ENCODE measurements around the gene UNC45A. TPM values are rescaled to one million over a fixed set of nuclear protein-coding genes. Genes with fewer than 3 reads are reported as not detected.

Gene UNC45A
- total and polyA plus RNA-seq, 2 of the 8 experiments (the other 6 are each of a cell fraction or from before 2014, with no cell fraction given), result 74.1 to 84.2 TPM

DNA sequence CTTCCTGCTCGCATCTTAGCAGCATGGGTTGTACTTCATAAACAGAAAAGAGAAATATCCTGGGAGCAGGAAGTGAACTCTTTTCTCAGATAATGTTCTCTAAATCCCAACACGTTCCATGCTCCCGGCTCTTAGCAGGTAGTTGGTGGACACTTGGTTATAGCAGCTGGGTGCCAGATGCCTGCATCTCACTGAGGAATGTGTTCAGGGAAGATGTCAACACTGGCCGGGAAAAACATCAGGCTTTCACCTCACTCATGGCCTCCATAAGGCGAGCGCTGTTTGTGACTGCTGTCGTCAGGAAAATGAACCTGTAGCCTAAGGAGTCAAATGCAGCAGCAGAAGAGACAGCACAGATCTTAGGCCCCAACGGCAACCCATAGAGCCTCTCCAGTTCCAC lies 63.7 kb downstream of the UNC45A start:
- POLR2A ChIA-PET (ENCODE audit: partially characterized antibody), result no interaction called here
- no peak overlapping the region for H2BK5ac ChIP-seq (ENCODE audit: low read depth, low read length)
- DNase-seq (ENCODE audit: low read depth in 1 of 2, low spot score in 2 of 2), result no peak
- no peak overlapping the region for H3K4me2 ChIP-seq (ENCODE audit: insufficient read depth in 1 of 2, low read depth in 2 of 2, low read length in 2 of 2)
- H3K79me2 ChIP-seq (ENCODE audit: control insufficient read depth in 1 of 2, insufficient read depth in 2 of 2, low read length in 2 of 2), result peaks cover 0 to 15% of the 10 kb centered on the region in 2 experiments; a peak in 2 of 4 replicates
- H2BK120ac ChIP-seq (replicated peaks; ENCODE audit: low read depth, low read length), result no peak overlapping the region
- peaks cover 0 to 4% of the 10 kb centered on the region in 2 experiments for H4K20me1 ChIP-seq (replicated peaks in 1 of 2; ENCODE audit: control insufficient read depth in 1 of 2, insufficient read depth in 2 of 2, low read length in 2 of 2)
- H3K36me3 ChIP-seq (ENCODE audit: control insufficient read depth in 2 of 4, insufficient read depth in 4 of 4, low read length in 3 of 4), result peaks cover 7 to 45% (median 32%) of the 10 kb centered on the region in 4 experiments
- no peaks in the 10 kb centered on the region for H3K27me3 ChIP-seq (replicated peaks in 1 of 4; ENCODE audit: control insufficient read depth in 3 of 4, extremely low read depth in 1 of 4, insufficient read depth in 3 of 4, low read length in 3 of 4)
- no peak overlapping the region for H3K4me3 ChIP-seq (ENCODE audit: extremely low read depth in 1 of 4, insufficient read depth in 2 of 4, low read depth in 3 of 4, low read length in 4 of 4)
- no peaks in the 10 kb centered on the region for H3K9me3 ChIP-seq (ENCODE audit: insufficient read depth in 2 of 2, low read depth in 1 of 2, low read length in 1 of 2)
- peaks cover 7% of the 10 kb centered on the region; the same call in 1 of the 2 replicates for H3K23me2 ChIP-seq (ENCODE audit: low read depth, low read length)
- no peak overlapping the region for H2AFZ ChIP-seq (ENCODE audit: low read length)
- CTCF ChIA-PET (ENCODE audit: partially characterized antibody), result no interaction called here
- H3K14ac ChIP-seq (ENCODE audit: insufficient read length), result no peak overlapping the region
- no peak overlapping the region for H4K8ac ChIP-seq (ENCODE audit: extremely low read depth, insufficient read depth, low read length)
- peaks cover 0 to 2% (median 0%) of the 10 kb centered on the region in 4 experiments; a peak in 1 of 7 replicates for H3K4me1 ChIP-seq (replicated peaks in 1 of 4; ENCODE audit: control insufficient read depth in 3 of 4, insufficient read depth in 4 of 4, low read length in 3 of 4)
- H3K27ac ChIP-seq (ENCODE audit: low read depth, low read length), result no peak overlapping the region
- H2BK12ac ChIP-seq (ENCODE audit: low read depth, low read length), result no peak overlapping the region
- H2AK5ac ChIP-seq (ENCODE audit: low read depth, low read length), result no peak overlapping the region
- H4K5ac ChIP-seq (ENCODE audit: insufficient read length, low read depth, low read length), result no peak overlapping the region
- H3K4ac ChIP-seq (replicated peaks; ENCODE audit: insufficient read length, low read depth, low read length), result no peak overlapping the region
- no peak overlapping the region for H3K56ac ChIP-seq (replicated peaks; ENCODE audit: insufficient read length, low read depth, low read length)
- 92% methylated on average over 8 of the region's 8 CpGs; no CpG with 5 or more reads in 1 of the 2 experiments for WGBS, 2 experiments (ENCODE audit: extremely low coverage in 1 of 2, insufficient coverage in 1 of 2, insufficient read length in 1 of 2, insufficient replicate concordance in 2 of 2, low coverage in 1 of 2, low lambda C conversion rate in 2 of 2, missing lambda C conversion rate in 1 of 2)
- no peak for FAIRE-seq
- no peak overlapping the region for H3K9ac ChIP-seq (replicated peaks in 1 of 4; ENCODE audit: extremely low read depth in 1 of 4, low read depth in 3 of 4, low read length in 3 of 4)
- H2BK15ac ChIP-seq (ENCODE audit: low read length), result no peak overlapping the region
- no peak overlapping the region for H3K18ac ChIP-seq (ENCODE audit: extremely low read depth, low read length)
- TF ChIP-seq RXRA (IDR thresholded peaks at IDR 0.05; ENCODE audit: insufficient read depth, low read depth, low read length) (no peak), KDM5A (IDR thresholded peaks at IDR 0.05; ENCODE audit: low read length) (no peak), RFX5 (IDR thresholded peaks at IDR 0.05; ENCODE audit: borderline replicate concordance, low read depth, low read length) (no peak), JUND (IDR thresholded peaks at IDR 0.05; ENCODE audit: low read length) (no peak), SRF (IDR thresholded peaks at IDR 0.05; ENCODE audit: low read depth, low read length) (no peak), CREB1 (IDR thresholded peaks at IDR 0.05) (no peak), EZH2 (IDR thresholded peaks at IDR 0.05; ENCODE audit: low read depth, low read length, severe bottlenecking) (no peak)
- TF ChIP-seq, protein P1, sequence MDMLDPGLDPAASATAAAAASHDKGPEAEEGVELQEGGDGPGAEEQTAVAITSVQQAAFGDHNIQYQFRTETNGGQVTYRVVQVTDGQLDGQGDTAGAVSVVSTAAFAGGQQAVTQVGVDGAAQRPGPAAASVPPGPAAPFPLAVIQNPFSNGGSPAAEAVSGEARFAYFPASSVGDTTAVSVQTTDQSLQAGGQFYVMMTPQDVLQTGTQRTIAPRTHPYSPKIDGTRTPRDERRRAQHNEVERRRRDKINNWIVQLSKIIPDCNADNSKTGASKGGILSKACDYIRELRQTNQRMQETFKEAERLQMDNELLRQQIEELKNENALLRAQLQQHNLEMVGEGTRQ (IDR thresholded peaks at IDR 0.05; ENCODE audit: low read length), result no peak
- no peak overlapping the region for H4K91ac ChIP-seq (replicated peaks; ENCODE audit: insufficient read length, low read length)
- no peak overlapping the region for H3K23ac ChIP-seq (ENCODE audit: insufficient read length)
- no peak overlapping the region for H2BK20ac ChIP-seq (ENCODE audit: low read length)
- H3K79me1 ChIP-seq (ENCODE audit: low read depth, low read length), result no peaks in the 10 kb centered on the region
